GM21367 (cell line): ENCODE measurements around the gene CAST.

Experiments used
- ATAC-seq: cut with Tn5 transposase; IDR thresholded peaks from one replicate; pipeline ENCODE4 v1.9.1; 2021; ENCODE audit not compliant: unreplicated experiment

CAST gene

GRCh38 chr5:96706433-96707111 is 44.4 kb downstream of the CAST start:
- no peak for ATAC-seq

- ATAC-seq = no peak
Observed at GRCh38 chr5:96708600-96708999, 46.4 kb downstream of the CAST start.

GRCh38 chr5:96709152-96709821 is 47.1 kb downstream of the CAST start:
- no peak for ATAC-seq

- no peak for ATAC-seq
Observed at GRCh38 chr5:96712100-96712746, 50.0 kb downstream of the CAST start.

- no peak for ATAC-seq
Observed at GRCh38 chr5:96714450-96714849, 52.3 kb downstream of the CAST start.

GRCh38 chr5:96714951-96715451 is 52.8 kb downstream of the CAST start:
- ATAC-seq = no peak

- ATAC-seq = no peak
Observed at GRCh38 chr5:96716007-96716406, 53.8 kb downstream of the CAST start.

GRCh38 chr5:96716716-96717115 is 54.5 kb downstream of the CAST start:
- ATAC-seq = no peak

- no peak for ATAC-seq
Observed at GRCh38 chr5:96717874-96718273, 55.7 kb downstream of the CAST start.

- ATAC-seq = no peak
Observed at GRCh38 chr5:96718635-96719077, 56.5 kb downstream of the CAST start.

GRCh38 chr5:96720408-96720807 is 58.2 kb downstream of the CAST start:
- no peak for ATAC-seq

- ATAC-seq = no peak
Observed at GRCh38 chr5:96721351-96721977, 59.3 kb downstream of the CAST start.

- ATAC-seq = no peak
Observed at GRCh38 chr5:96725257-96725656, 63.1 kb downstream of the CAST start.

GRCh38 chr5:96726802-96727201 is 64.6 kb downstream of the CAST start:
- no peak for ATAC-seq

GRCh38 chr5:96729156-96729555 is 67.0 kb downstream of the CAST start:
- no peak for ATAC-seq

GRCh38 chr5:96730586-96730985 is 68.4 kb downstream of the CAST start:
- no peak for ATAC-seq

- ATAC-seq = no peak
Observed at GRCh38 chr5:96733771-96734500, 71.8 kb downstream of the CAST start.

GRCh38 chr5:96734871-96735325 is 72.7 kb downstream of the CAST start:
- no peak for ATAC-seq

- ATAC-seq = no peak
Observed at GRCh38 chr5:96736937-96737336, 74.8 kb downstream of the CAST start.

GRCh38 chr5:96741106-96741505 is 78.9 kb downstream of the CAST start:
- ATAC-seq = no peak

- ATAC-seq = no peak
Observed at GRCh38 chr5:96741891-96742309, 79.7 kb downstream of the CAST start.
